Breast epithelium (tissue), 4 donors: ENCODE measurements around the gene SLCO4A1. TPM values are rescaled to one million over a fixed set of nuclear protein-coding genes. Genes with fewer than 3 reads are reported as not detected.

Experiments used
- DNase-seq, 2 donors: peaks; one replicate each; pipeline ENCODE4 v3.0.0-alpha.2; 2019; ENCODE audit warnings: low spot score in 2 of 2
- H3K27ac ChIP-seq, 2 donors: fragments of 200-600 bp; sonication (generic) in 1 of 2; one replicate each; pipeline ENCODE4 v1.5.1; 2016 to 2019; ENCODE audit warnings: mild to moderate bottlenecking in 1 of 2
- H3K27me3 ChIP-seq, 2 donors: fragments of 200-600 bp; sonication (generic) in 1 of 2; one replicate each; pipeline versions ENCODE4 v1.5.1 to v1.6.0; 2017 to 2019; ENCODE audit warnings: control low read depth in 1 of 2, mild to moderate bottlenecking in 1 of 2
- H3K36me3 ChIP-seq: fragments of 200-600 bp; one replicate; pipeline ENCODE4 v1.5.1; 2019
- H3K4me1 ChIP-seq, 2 donors: fragments of 200-600 bp; sonication (generic); one replicate each; pipeline ENCODE4 v1.5.1; 2016 to 2019; ENCODE audit warnings: control low read depth in 1 of 2
- H3K4me3 ChIP-seq, 3 donors: fragments of 200-600 bp; sonication (generic); 1 replicate in 2 of 3; 2 replicates in 1 of 3; pipeline ENCODE4 v1.5.1; 2016 to 2019; ENCODE audit warnings: mild to moderate bottlenecking in 3 of 3, moderate library complexity in 2 of 3
- H3K9me3 ChIP-seq, 2 donors: fragments of 200-600 bp; sonication (generic) in 1 of 2; one replicate each; pipeline ENCODE4 v1.5.1; 2016 to 2019; ENCODE audit warnings: control low read depth in 1 of 2
- POLR2A ChIP-seq: fragments of 450-650 bp; IDR thresholded peaks from one replicate; pipeline ENCODE4 v1.6.1; 2016; ENCODE audit warnings: antibody characterized with exemption, mild to moderate bottlenecking, moderate library complexity
- POLR2AphosphoS5 ChIP-seq, 3 donors: sonication (generic); formaldehyde crosslinking; IDR thresholded peaks; one replicate each; pipeline ENCODE4 v1.6.1; 2017; ENCODE audit warnings: antibody characterized with exemption in 3 of 3
- intact Hi-C: fragments of 100-400 bp; cut with DNase I; formaldehyde crosslinking; loops from one replicate; pipeline ENCODE4 v1.15.1; 2023; ENCODE audit warnings: low total_unique reads
- total RNA-seq, 3 donors: library from RNA; depleted of rRNA; stranded (reverse); fragments of >200 nt; gene quantifications; one replicate each; pipeline ENCODE4 v1.1.0, GENCODE V29; 2016
- TF ChIP-seq, protein P1 (sequence below), 3 donors: fragments of 450-650 bp; IDR thresholded peaks; one replicate each; pipeline ENCODE4 v1.5.1; 2016 to 2017; ENCODE audit warnings: antibody characterized with exemption in 3 of 3, mild to moderate bottlenecking in 3 of 3, moderate library complexity in 3 of 3

Gene SLCO4A1
- total RNA-seq, 3 donors from 2014 or later = 8.8 to 26.5 (median 15.4) TPM

- no peaks in the 10 kb centered on the region for H3K9me3 ChIP-seq
- H3K4me3 ChIP-seq = no peak overlapping the region
- DNase-seq = no peak
- no peaks in the 10 kb centered on the region for H3K4me1 ChIP-seq
- intact Hi-C loops = no loop called here
- no peaks in the 10 kb centered on the region for H3K36me3 ChIP-seq
- H3K27ac ChIP-seq = no peak overlapping the region
- H3K27me3 ChIP-seq = peaks cover 0 to 24% of the 10 kb centered on the region in 2 donors
- TF ChIP-seq, protein P1, sequence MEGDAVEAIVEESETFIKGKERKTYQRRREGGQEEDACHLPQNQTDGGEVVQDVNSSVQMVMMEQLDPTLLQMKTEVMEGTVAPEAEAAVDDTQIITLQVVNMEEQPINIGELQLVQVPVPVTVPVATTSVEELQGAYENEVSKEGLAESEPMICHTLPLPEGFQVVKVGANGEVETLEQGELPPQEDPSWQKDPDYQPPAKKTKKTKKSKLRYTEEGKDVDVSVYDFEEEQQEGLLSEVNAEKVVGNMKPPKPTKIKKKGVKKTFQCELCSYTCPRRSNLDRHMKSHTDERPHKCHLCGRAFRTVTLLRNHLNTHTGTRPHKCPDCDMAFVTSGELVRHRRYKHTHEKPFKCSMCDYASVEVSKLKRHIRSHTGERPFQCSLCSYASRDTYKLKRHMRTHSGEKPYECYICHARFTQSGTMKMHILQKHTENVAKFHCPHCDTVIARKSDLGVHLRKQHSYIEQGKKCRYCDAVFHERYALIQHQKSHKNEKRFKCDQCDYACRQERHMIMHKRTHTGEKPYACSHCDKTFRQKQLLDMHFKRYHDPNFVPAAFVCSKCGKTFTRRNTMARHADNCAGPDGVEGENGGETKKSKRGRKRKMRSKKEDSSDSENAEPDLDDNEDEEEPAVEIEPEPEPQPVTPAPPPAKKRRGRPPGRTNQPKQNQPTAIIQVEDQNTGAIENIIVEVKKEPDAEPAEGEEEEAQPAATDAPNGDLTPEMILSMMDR (IDR thresholded peaks at IDR 0.05) = no peak
- TF ChIP-seq POLR2A = no peak
- TF ChIP-seq POLR2AphosphoS5 (IDR thresholded peaks at IDR 0.05) = no peak
Measured at GRCh38 chr20:62636446-62636845, 5.9 kb upstream of the SLCO4A1 start.

- Histone ChIP-seq H3K9me3 (no peaks in the 10 kb centered on the region), H3K4me3 (no peak overlapping the region), H3K4me1 (peaks cover 0 to 4% of the 10 kb centered on the region in 2 donors), H3K27me3 (peaks cover 0 to 24% of the 10 kb centered on the region in 2 donors), H3K36me3 (no peaks in the 10 kb centered on the region), H3K27ac (no peak overlapping the region)
- intact Hi-C loops = no loop called here
- DNase-seq = no peak
- TF ChIP-seq, protein P1 (IDR thresholded peaks at IDR 0.05) = no peak
- no peak for TF ChIP-seq POLR2A
- TF ChIP-seq POLR2AphosphoS5 (IDR thresholded peaks at IDR 0.05) = no peak
Measured at GRCh38 chr20:62637110-62637509, 5.2 kb upstream of the SLCO4A1 start.

DNA sequence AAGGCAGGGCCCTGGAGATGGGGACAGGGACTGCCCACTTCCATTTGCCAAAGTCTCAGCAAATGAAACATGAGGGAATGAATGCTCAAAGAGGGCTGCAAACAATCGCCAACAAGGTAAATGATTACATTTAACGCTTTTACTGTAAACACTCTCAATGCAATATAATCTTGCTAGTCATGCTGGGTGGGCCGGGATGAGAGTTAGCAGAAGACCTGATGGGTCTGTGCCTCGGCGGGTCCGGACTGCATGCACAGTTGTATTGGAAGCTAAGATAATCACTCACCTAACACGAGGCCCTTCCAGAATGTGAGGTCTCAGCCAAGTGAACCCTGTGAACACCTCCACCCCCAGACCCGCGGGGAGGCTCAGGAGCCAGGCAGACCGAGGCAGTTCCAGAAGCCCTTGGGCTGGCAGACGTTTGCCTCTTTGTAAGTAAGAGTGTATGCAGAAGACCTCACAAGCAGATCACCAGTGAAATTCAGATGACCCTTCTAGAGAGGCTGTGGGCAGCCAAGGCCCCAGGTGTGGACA, 4.7 kb upstream of the SLCO4A1 start:
- no peaks in the 10 kb centered on the region for H3K9me3 ChIP-seq
- H3K4me1 ChIP-seq = peaks cover 0 to 9% of the 10 kb centered on the region in 2 donors
- H3K27me3 ChIP-seq = peaks cover 0 to 24% of the 10 kb centered on the region in 2 donors

GRCh38 chr20:62638055-62638570, 4.2 kb upstream of the SLCO4A1 start:
- TF ChIP-seq POLR2AphosphoS5 (IDR thresholded peaks at IDR 0.05) (no peak), POLR2A (no peak)
- TF ChIP-seq, protein P1 (IDR thresholded peaks at IDR 0.05) = no peak
- Histone ChIP-seq H3K4me1 (peaks cover 3 to 10% of the 10 kb centered on the region in 2 donors), H3K27me3 (peaks cover 0 to 27% of the 10 kb centered on the region in 2 donors), H3K9me3 (no peaks in the 10 kb centered on the region), H3K4me3 (no peak overlapping the region), H3K27ac (no peak overlapping the region), H3K36me3 (no peaks in the 10 kb centered on the region)
- no peak for DNase-seq
- intact Hi-C loops = no loop called here

More for the DNA sequence above, 4.7 kb upstream of the SLCO4A1 start:
- no peak overlapping the region for H3K27ac ChIP-seq
- TF ChIP-seq, protein P1 (IDR thresholded peaks at IDR 0.05) = no peak
- no peak for TF ChIP-seq POLR2AphosphoS5 (IDR thresholded peaks at IDR 0.05)
- no peak overlapping the region for H3K4me3 ChIP-seq
- no peaks in the 10 kb centered on the region for H3K36me3 ChIP-seq
- intact Hi-C loops = no loop called here
- no peak for DNase-seq

DNA sequence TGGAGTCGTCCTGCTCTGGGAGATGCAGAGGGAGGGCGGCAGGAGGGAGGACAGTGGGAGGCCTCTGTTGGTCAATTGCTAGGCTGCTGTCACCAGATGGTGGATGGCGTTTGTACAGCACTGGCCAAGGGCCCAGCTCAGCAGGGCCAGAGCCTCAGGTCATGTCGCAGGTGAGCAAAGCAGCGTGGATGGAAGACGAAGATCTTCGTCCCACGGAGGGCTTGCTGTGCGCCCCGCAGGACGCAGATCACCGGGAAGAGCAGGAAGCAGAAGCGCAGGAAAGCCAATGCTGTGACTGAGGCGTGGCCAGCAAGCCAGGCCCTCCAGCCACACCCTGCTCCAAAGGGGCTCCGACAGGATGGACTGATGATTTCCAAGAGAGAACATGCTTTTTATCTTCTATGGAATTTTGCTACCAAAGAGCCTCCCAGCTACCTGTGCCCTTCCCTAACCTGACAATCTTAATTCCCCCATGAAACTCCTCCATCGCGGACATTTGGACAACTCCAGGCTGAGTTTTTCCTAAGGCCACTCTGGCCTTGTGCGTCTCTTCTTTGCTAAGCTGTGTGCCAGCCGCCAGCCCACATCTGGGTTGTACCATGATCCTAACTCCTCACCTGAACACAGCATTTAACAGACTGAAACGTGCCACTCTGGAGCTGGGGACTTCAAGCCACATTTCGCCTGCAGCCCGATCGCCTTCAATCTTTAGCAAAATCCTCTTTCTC, 3.5 kb upstream of the SLCO4A1 start:
- Histone ChIP-seq H3K9me3 (no peaks in the 10 kb centered on the region), H3K4me3 (no peak overlapping the region), H3K36me3 (no peaks in the 10 kb centered on the region), H3K27me3 (peaks cover 0 to 30% of the 10 kb centered on the region in 2 donors), H3K4me1 (peaks cover 6 to 12% of the 10 kb centered on the region in 2 donors), H3K27ac (no peak overlapping the region)
- DNase-seq = no peak
- TF ChIP-seq, protein P1 (IDR thresholded peaks at IDR 0.05) = no peak
- TF ChIP-seq POLR2A (no peak), POLR2AphosphoS5 (IDR thresholded peaks at IDR 0.05) (no peak)
- intact Hi-C loops = no loop called here
